HepG2 (cell line): ENCODE data around the gene TIAM2.

Experiments
- KAT2B ChIP-seq: fragments of 150-350 bp; IDR thresholded peaks from 2 replicates; pipeline ENCODE4 v1.6.1; 2014; ENCODE audit warnings: low read depth, low read length, borderline replicate concordance
- ZBTB49 ChIP-seq: sonication (generic); formaldehyde crosslinking; IDR thresholded peaks from 2 replicates; pipeline ENCODE4 v1.4.0; 2020; ENCODE audit warnings: missing genetic modification reagents, borderline replicate concordance

GRCh38 chr6:155195903-155196302, 200.8 kb downstream of the TIAM2 start:
- TF ChIP-seq KAT2B, result no peak
- no peak for TF ChIP-seq ZBTB49 (CRISPR knock-in tag)
